Stimulated activated CD8-positive, alpha-beta memory T cell treated with anti-CD3 and anti-CD28 coated beads, Interleukin-12 subunit alpha, Interleukin-12 subunit beta, amount 100 ng/mL, for 24 hours (primary cell): ENCODE results near the gene SYCP2.

Source experiments
- DNase-seq: peaks from one replicate; pipeline ENCODE4 v3.0.0-alpha.2; 2020; ENCODE audit errors: extremely low read depth

The SYCP2 gene

GRCh38 chr20:59940956-59941294 is 7.5 kb upstream of the SYCP2 start:
- no peak for DNase-seq

- peak; percentile 82 for DNase-seq
Observed at GRCh38 chr20:59940129-59940955, 6.9 kb upstream of the SYCP2 start, which contains the start of the genes FAM217B and PPP1R3D. FAM217B (plus strand) TSS chr20:59940389; CDS start chr20:59943944, 3,555 bp downstream. PPP1R3D (minus strand) TSS chr20:59940305; CDS start chr20:59939931, 374 bp downstream.

- DNase-seq: no peak
Observed at GRCh38 chr20:59939879-59940128, 6.4 kb upstream of the SYCP2 start.

GRCh38 chr20:59939052-59939878 is 5.8 kb upstream of the SYCP2 start:
- no peak for DNase-seq

- no peak for DNase-seq
Observed at GRCh38 chr20:59938696-59939051, 5.2 kb upstream of the SYCP2 start.

- no peak for DNase-seq
Observed at GRCh38 chr20:59938221-59938620, 4.8 kb upstream of the SYCP2 start.

- DNase-seq: no peak
Observed at GRCh38 chr20:59937150-59937549, 3.7 kb upstream of the SYCP2 start.

- DNase-seq: no peak
Observed at GRCh38 chr20:59936409-59936808, 3.0 kb upstream of the SYCP2 start.

- no peak for DNase-seq
Observed at GRCh38 chr20:59935457-59936185, 2.2 kb upstream of the SYCP2 start.

GRCh38 chr20:59933849-59934585 is 580 bp upstream of the SYCP2 start:
- peak; percentile 60 for DNase-seq

- no peak for DNase-seq
Observed at GRCh38 chr20:59932616-59933295, 681 bp downstream of the SYCP2 start.

GRCh38 chr20:59931511-59932312 is 1.7 kb downstream of the SYCP2 start:
- DNase-seq: no peak

- no peak for DNase-seq
Observed at GRCh38 chr20:59925899-59926298, 7.5 kb downstream of the SYCP2 start.

GRCh38 chr20:59925359-59925758 is 8.1 kb downstream of the SYCP2 start:
- no peak for DNase-seq

GRCh38 chr20:59923514-59923913 is 9.9 kb downstream of the SYCP2 start:
- DNase-seq: no peak

- no peak for DNase-seq
Observed at GRCh38 chr20:59920944-59921343, 12.5 kb downstream of the SYCP2 start.

GRCh38 chr20:59912609-59913008 is 20.8 kb downstream of the SYCP2 start:
- DNase-seq: no peak

- no peak for DNase-seq
Observed at GRCh38 chr20:59911041-59911440, 22.4 kb downstream of the SYCP2 start.

- no peak for DNase-seq
Observed at GRCh38 chr20:59908855-59909254, 24.6 kb downstream of the SYCP2 start.

GRCh38 chr20:59903621-59904020 is 29.8 kb downstream of the SYCP2 start:
- DNase-seq: no peak
